ENCODE results near the gene NRP2.

DNA sequence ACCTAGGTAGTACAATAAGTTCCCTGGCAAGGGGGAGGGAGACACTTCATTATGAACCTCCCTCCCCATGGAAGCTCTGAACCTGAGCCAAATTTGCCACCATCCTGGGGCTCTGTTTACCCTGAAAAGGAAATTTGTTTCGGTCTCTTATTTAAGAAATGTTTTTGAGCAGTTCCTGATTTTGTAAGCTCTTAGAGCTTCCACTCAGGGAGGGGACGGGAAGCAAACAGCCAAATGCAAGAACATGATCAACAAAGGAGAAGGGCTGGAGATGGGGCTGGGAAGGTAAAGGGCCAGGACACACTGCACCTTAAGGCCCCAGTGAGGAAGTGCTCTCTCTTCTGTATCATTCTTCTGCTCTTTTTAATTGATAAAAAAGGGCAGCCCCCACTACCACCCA, 117.9 kb downstream of the NRP2 start:
- TF ChIP-seq CHD4 (IDR thresholded peaks at IDR 0.05; ENCODE audit: borderline replicate concordance) (no peak), MYC (IDR thresholded peaks at IDR 0.05; ENCODE audit: borderline replicate concordance, low read length) (no peak), CEBPB (IDR thresholded peaks at IDR 0.05) (no peak), JUNB (IDR thresholded peaks at IDR 0.05) (no peak), ZSCAN20 (CRISPR knock-in tag; IDR thresholded peaks at IDR 0.05) (no peak), NR3C1 (IDR thresholded peaks at IDR 0.05) (no peak), GATA3 (IDR thresholded peaks at IDR 0.05; ENCODE audit: borderline replicate concordance) (no peak), POLR2A (IDR thresholded peaks at IDR 0.05; ENCODE audit: low read length) (no peak), RAD21 (conservative IDR thresholded peaks at IDR 0.05 in 1 of 2, IDR thresholded peaks at IDR 0.05 in 1 of 2) (no peak)
- TF ChIP-seq, protein P1, sequence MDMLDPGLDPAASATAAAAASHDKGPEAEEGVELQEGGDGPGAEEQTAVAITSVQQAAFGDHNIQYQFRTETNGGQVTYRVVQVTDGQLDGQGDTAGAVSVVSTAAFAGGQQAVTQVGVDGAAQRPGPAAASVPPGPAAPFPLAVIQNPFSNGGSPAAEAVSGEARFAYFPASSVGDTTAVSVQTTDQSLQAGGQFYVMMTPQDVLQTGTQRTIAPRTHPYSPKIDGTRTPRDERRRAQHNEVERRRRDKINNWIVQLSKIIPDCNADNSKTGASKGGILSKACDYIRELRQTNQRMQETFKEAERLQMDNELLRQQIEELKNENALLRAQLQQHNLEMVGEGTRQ (IDR thresholded peaks at IDR 0.05), result no peak
- TF ChIP-seq, protein P2, sequence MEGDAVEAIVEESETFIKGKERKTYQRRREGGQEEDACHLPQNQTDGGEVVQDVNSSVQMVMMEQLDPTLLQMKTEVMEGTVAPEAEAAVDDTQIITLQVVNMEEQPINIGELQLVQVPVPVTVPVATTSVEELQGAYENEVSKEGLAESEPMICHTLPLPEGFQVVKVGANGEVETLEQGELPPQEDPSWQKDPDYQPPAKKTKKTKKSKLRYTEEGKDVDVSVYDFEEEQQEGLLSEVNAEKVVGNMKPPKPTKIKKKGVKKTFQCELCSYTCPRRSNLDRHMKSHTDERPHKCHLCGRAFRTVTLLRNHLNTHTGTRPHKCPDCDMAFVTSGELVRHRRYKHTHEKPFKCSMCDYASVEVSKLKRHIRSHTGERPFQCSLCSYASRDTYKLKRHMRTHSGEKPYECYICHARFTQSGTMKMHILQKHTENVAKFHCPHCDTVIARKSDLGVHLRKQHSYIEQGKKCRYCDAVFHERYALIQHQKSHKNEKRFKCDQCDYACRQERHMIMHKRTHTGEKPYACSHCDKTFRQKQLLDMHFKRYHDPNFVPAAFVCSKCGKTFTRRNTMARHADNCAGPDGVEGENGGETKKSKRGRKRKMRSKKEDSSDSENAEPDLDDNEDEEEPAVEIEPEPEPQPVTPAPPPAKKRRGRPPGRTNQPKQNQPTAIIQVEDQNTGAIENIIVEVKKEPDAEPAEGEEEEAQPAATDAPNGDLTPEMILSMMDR (IDR thresholded peaks at IDR 0.05), result no peak
- TF ChIP-seq, protein P3, sequence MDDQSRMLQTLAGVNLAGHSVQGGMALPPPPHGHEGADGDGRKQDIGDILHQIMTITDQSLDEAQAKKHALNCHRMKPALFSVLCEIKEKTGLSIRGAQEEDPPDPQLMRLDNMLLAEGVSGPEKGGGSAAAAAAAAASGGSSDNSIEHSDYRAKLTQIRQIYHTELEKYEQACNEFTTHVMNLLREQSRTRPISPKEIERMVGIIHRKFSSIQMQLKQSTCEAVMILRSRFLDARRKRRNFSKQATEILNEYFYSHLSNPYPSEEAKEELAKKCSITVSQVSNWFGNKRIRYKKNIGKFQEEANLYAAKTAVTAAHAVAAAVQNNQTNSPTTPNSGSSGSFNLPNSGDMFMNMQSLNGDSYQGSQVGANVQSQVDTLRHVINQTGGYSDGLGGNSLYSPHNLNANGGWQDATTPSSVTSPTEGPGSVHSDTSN (IDR thresholded peaks at IDR 0.05), result no peak

Measured in A549 (cell line).